HUDEP-2 (cell line): ENCODE results near the gene HSD17B11.
A peak's percentile ranks its signal among the peaks of the same experiment; 100 is the strongest.
"Not testable (repeated sequence)": the region's sequence is repeated elsewhere in the genome, so short reads cannot be mapped to it uniquely, and the experiment has no call there.

ENCODE experiments used
- DNase-seq, 76 experiments: peaks; one replicate each; lab custom pipeline; 2025; ENCODE audit not compliant: unreplicated experiment in 76 of 76; lab: John Stamatoyannopoulos, UW

HSD17B11 gene, protein sequence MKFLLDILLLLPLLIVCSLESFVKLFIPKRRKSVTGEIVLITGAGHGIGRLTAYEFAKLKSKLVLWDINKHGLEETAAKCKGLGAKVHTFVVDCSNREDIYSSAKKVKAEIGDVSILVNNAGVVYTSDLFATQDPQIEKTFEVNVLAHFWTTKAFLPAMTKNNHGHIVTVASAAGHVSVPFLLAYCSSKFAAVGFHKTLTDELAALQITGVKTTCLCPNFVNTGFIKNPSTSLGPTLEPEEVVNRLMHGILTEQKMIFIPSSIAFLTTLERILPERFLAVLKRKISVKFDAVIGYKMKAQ

DNA sequence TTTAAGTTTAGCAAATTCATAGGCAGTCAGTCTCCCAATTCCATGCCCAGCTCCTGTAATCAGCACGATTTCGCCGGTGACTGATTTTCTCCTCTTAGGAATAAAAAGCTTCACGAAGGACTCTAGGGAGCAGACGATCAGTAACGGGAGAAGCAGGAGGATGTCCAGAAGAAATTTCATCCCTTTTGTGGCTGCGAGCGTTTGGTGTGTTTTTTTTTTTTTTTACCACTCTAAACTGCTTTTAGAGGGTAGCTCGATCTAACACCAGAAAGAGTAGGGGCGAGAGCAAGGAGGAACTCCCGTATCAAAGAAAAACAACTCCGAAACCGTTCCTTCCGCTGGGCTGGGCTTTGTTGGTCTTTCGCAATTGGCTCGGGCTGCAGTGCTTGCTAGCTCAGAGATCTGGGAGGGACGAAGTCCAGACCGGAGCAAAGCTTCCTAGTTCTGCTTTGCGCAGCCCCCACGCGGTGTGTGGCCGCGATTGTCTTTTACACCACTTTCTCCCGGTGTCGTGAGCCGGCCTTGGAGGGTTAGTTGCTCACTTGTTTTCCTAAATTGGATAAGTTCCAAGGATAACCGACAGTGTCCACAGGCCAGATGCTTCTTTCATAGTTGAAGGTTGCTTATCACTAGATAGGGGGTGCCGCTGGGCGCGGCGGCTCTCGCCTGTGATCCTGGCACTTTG lies at the start of gene HSD17B11:
Gene HSD17B11 (minus strand): TSS at position 298 of the 685 bp plus-strand sequence. CDS start 118 bp downstream, at position 180.
- peak; percentile 26 to 91 (median 81) for DNase-seq

DNA sequence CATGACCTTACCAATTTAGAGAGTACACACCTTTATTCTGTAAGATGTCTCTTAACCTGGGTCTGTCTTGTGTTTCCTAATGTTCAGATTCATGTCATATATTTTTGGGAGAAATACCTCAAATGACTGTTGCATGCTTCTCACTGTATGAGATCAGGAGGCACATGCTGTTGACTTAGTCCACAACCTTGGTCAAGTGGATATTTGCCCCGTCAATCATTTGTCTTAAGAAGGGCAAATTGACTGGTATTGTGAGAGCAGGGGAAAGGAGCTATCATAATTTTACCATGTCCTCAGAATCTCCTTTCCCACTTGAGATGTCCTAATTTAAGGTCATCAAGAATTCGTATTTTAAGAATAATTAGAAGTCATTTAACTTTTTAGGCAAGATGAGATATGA lies 42.4 kb upstream of the HSD17B11 start:
- no peak for DNase-seq

DNA sequence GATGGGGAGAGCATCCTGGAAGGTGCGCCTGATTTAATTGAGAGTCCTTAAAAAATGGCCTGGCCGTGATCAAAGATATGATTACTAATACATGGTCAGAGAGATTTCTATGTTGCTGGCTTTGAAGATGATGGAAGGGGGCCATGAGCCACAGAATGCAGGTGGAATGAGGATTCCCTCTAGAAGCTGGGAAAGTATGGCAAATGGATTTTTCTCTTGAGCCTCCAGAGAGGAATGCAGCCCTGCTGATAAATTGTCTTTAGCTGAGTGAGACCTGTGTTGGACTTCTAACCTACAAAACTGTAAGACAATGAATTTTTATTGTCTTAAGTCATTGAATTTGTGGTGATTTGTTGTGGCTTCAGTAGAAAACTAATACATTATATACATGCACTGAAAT lies 39.0 kb upstream of the HSD17B11 start:
- DNase-seq = no peak

DNA sequence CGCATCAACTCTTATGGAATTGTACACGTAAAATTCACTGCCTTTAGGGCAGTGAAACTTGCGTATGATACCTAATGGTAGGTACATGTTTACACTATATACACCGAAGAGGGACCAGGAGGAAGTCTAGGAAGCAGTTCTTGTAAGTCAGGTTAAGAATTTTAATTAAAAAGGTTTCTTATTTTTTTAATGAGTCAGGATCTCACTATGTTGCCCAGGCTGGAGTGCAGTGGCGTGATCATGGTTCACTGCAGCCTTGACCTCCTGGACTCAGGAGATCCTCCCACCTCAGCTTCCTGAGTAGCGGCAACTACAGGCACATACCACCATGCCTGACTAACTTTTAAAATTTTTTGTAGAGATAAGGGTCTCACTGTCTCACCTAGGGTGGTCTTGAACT lies 38.0 kb upstream of the HSD17B11 start:
- no peak for DNase-seq

DNA sequence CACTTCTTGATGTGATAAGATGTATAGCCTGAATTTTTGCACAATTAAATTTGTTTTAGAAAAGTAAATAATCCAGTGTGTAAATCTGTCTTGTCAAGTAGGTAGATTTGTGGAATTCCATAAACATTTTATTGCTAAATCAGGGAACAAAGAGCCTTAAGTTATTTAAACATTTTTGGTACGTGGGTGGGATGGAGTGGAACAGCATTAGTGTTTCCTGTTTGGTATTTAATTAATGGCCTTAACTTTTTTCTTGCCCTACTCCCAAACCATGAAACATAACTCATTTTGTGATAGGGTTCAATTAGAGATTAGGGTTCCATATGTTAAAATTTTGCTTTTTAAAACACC lies 36.5 kb upstream of the HSD17B11 start:
- DNase-seq = no peak

DNA sequence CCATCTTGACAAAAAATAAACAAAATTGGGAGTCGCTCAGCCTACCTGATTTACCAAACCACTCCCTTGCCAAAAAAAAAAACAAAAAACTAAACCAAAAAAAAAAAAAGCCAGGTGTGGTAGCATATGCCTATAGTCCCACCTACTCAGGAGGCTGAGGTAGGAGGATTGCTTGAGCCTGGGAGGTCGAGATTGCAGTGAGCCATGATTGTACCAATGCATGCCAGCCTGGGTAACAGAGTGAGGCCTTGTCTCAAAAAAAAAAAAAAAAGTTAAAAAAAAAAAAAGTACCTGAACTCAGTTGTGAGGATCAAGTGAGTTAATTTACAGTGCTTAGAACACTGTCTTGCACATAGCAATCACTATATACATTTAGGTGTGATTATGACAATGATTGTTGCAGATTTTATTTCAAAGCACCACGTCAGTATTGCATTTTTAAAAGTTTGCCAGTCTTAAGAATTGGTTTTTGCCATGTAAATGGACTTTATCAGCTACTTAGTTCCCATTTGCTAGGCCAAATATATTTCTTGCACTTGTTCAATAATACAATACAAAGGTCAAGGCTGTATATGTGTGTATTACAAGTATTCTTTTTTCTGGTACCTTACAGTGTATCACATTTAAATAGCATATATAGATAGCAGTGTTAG lies 36.0 kb upstream of the HSD17B11 start:
- DNase-seq = no peak

DNA sequence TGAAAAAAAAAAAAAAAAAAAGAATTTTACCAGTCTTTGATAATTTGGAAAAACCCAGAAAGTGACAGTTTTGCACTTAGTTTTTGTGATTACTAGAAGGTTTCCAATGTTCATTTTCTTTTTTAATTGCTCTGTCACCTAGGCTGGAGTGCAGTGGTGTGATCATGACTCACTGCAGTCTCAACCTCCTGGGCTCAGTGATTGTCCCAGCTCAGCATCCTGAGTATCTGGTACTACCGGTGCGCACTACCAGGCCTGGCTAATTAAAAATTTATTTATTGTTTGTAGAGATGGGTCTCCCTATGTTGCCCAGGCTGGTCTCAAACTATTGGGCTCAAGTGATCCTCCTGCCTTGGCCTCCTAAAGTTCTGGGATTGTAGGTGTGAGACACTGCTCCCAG lies 34.7 kb upstream of the HSD17B11 start:
- DNase-seq = no peak

DNA sequence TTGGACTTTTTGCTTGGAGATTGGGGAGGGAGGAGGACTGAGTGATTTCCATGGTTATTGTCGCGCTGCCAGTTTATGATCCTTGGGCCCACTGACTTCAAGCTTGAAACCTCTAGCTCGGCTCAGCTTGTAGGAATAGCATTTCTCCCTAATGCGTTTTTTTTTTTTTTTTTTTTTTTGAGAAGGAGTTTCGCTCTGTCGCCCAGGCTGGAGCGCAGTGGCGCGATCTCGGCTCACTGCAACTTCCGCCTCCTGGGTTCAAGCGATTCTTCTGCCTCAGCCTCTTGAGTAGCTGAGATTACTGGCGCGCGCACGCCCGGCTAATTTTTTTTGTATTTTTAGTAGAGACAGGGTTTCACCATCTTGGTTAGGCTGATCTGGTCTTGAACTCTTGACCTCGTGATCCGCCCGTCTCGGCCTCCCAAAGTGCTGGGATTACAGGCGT lies 33.1 kb upstream of the HSD17B11 start:
- DNase-seq = peak in 1 of 76 experiments; percentile 1

DNA sequence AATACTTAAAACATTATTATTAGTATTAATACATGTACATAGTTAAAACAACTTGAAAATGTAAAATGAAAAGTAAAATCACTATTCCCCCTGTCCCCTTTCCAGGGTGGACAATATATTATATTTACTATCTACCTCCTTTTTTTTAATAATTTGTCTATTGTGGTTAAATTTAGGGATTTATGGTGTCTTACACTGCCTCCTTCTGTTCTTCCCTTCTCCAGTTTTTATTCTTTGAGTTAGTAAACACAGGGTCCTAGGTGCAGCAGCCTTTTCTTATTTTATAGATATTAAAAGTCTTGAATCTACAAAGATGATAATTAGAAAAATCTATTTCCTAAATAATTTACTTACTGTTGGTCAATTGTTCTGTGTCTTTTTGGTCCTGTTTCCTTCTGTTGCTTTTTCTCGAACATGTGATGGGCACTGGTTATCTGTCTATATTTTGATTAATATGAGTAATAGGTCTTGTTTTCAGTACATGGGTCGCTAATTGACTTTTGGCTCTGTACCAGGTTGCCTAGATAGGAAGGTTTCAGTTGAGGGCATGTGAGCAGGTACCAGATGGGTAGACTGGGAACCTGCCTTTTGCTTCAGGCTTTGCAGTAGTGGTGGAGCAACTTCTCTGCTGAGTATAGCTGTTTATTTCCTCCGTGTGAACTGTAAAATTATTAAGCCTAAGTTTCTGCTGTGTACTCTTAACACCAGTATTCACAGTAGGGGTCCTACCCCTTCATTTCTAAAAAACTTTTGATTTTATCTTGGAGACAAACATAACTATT lies 32.5 kb upstream of the HSD17B11 start:
- DNase-seq = peak in 13 of 76 experiments; percentile 3 to 38 (median 12)

DNA sequence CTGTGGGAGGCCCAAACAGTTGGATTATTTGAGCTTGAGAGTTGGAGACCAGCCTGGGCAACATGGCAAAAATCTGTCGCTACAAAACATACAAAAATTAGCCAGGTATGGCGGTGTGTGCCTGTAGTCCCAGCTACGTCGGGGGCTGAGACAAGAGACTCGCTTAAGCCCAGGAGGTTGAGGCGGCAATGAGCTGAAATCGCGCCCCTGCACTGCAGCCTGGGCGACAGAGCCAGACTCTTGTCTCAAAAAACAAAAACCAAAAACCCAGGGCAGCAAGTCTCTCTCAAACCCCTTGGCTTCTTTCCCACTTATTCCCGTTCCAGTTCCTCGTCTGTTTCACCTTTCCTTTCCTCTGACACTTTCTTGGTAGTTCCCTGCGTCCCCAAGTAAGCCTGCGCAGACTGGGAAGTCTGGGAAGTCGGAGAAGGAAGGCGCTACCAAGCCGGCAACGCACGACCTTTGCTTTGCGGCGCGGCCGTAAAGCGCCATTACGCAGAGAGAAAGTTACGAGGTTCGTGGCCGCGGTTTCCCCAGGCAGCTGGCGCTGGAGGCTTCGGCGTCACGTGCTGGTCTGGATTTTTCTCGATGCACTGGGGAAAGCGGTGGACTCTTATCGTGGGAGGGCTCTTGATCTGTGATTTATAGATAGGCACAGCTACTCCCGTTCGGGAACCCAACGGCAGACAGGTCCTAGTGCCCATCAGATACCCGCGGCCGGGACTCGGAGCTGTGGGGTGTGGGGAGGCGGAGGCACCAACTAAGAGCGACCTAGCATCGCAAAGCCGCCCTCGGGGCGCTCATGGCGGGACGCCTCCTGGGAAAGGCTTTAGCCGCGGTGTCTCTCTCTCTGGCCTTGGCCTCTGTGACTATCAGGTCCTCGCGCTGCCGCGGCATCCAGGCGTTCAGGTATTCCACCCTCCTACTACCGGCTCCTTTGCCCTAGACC lies 31.4 kb upstream of the HSD17B11 start, which contains the start of gene NUDT9:
Gene NUDT9 (plus strand): TSS at position 470 of the 949 bp plus-strand sequence. CDS start 333 bp downstream, at position 803.
- DNase-seq = peak; percentile 53 to 99 (median 93)

DNA sequence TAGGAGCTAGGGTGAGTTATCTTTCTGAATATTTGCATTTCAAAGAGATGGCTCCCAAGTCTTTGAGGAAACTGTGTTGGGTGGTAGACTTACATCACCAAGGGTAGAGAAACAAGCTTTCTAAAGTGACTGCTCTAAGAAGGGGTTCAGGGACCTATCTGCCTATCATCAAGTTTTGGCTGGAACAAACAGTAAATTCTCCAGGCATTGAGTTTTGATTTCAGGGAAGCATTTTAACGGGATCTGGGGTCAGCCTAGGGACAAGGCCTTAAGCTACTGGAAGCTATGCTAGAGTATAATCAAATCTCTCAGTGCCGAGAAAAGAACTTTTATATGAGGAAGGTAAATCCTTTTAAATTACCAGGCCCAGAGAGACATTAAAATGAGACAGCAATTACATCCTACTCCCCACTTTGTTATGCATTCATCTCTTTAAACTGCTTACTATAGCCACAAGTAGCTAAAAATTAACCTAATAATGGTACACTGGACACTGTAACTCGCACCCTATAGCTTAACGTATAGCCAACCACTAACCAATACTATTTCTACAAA lies 29.4 kb upstream of the HSD17B11 start:
- no peak for DNase-seq

DNA sequence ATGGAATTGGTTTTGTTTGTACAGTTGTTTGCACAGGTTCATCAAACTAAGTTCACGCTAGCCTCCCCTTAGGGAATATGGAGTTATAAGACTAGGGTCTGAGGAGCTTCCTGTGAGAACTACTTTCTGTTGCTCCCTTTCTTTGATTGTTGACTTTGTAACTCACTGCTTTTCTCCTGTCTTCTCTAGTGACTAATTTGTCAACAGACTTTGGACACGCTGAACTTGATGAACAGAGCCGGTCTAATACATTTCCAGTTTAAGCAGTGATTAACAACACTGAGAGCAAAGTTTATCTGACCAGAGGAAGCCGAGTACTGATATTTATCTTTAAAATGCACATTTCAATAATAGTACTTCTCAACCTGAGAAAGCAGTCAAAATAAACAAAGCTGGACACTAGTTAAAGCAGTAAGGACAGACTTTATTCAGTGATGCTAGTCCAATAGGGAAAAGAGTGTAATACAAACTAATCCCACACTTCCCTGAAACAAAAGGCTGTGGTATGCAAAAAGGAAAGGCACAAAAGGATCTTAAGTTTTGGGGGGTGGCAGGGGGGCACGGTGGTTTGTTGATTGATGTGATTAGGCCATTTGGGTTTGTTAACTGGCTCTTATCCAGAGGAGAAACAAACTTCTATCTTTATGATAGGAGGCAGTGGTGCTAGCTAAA lies 28.7 kb upstream of the HSD17B11 start:
- DNase-seq = no peak

DNA sequence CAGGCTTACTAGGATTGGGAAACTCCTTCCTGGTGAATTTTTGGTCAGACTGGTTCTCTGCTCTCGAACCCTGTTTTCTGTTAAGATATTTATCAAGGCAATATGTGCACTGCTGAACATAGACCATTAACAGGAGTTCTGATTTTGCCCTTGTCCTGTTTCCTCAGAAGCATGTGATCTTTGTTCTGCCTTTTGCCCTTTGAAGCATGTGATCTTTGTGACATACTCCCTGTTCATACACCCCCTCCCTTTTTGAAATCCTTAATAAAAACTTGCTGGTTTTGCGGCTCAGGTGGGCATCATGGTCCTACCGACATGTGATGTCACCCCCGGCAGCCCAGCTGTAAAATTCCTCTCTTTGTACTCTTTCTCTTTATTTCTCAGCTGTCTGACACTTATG lies 27.4 kb upstream of the HSD17B11 start:
- DNase-seq = not testable (repeated sequence)

DNA sequence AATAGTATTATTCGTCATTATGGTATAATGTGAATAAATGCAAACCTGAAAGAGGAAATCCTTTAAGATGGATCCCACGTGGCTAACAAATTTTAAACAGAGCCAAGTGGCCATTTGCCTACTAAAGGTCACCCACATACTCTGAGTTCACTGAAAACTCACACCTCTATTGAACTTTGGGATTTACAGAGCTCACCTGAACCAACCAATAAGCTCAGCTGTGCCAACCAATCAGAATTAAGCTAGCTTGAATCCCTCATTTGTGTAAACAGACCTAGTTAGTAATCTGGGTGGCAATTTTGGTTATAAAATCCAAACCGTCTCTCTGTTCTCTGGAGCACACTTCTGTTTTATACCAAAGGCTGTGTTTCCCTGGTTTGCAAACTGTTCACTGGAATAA lies 26.0 kb upstream of the HSD17B11 start:
- DNase-seq = no peak

DNA sequence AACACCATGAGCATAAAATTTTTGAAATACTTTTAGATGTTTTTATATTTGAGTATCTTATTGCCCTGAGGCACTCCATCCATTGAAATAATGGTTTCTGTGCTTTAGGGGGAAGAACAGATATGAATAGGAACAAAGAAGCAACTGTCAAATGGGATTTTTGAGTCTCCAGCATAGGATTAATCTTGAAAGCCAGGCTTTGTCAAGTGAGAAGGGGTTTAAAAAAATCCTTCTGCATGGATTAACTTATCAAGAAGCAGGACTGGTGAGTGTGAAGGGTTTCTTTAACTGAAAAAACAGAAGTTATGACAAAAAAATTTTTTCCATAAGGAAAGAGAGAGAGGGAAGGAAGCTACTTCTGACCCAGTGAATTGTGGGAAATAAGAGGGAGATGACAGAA lies 23.8 kb upstream of the HSD17B11 start:
- DNase-seq = no peak

DNA sequence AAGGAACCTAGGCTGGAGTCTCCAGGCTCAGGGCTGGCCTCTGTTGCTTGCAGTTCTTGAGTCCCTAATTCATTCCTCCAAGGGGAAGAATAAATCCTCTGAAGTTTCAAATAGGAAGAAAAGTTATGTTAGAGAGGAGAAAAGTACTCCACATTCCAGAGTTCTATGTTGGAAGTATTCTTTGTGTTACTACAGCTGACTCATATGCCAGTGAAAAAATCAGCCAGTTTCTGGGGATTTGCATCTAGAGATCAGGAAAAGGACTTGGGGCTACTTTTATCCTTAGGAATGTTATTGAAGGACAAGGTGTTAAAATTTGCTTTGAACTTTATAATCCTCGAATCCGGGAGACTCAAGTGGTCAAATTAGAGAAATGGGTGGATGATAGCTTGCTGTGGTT lies 19.7 kb upstream of the HSD17B11 start:
- DNase-seq = no peak

DNA sequence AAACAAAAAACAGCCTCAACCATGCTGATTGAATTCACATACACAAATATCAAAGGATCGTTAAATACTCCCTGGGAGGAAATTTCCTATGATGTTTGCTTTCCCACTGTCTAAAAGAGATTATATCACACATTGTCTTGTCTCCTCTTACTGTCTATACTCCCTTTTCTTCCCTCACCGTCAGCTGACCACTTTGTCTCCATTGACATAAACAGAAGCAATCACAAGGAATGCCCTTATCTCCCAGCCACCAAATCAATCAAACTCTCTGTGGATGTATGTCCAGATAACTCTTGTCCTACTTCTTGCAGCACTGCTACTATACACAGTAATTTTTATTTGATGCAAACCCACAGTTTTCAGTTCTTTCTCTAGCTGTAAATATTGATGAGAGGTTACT lies 19.2 kb upstream of the HSD17B11 start:
- DNase-seq = no peak

DNA sequence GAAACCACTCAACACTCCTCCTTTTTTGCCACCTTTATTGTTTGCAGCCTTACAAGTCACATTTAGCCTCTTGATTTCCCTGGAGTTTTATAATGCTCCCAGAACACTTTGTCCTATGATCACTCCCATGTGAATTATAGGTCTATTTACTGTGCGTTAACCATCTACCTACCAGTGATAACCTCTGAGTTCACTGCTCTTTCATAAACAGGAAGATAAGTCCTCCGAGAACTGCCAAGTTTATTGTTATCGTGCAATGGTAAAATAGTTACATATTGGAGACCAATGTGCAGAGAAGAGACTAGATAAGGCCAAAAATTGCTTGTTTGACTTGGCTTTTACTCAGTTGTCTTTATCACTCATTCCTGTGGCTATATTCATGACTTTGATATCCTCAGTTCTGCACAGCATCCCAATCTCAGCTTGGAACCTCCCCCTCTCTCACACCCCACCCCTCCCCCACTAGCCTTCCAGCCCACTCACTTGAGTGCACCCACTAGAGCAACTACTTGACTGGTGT lies 18.5 kb upstream of the HSD17B11 start:
- DNase-seq = no peak

DNA sequence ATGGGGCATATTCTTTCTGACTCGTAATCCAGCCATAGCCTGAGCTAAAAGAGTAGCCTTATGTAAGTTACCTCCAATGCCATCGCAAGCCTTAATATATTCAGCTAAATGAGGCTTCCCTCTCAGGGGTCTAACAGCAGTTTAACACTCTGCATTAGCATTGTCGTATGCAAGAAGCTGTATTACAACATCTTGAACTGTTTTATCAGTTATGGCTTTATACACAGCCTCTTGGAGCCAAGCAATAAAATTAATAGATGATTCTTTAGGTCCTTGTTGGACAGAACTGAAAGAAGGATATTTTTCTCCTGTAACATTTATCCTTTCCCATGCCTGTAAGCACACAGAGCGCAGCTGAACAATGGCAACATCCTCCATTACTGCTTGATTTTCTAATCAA lies 15.9 kb upstream of the HSD17B11 start:
- not testable (repeated sequence) for DNase-seq
